Measurements from ENCODE around the gene S100A12.

S100A12 gene

DNA sequence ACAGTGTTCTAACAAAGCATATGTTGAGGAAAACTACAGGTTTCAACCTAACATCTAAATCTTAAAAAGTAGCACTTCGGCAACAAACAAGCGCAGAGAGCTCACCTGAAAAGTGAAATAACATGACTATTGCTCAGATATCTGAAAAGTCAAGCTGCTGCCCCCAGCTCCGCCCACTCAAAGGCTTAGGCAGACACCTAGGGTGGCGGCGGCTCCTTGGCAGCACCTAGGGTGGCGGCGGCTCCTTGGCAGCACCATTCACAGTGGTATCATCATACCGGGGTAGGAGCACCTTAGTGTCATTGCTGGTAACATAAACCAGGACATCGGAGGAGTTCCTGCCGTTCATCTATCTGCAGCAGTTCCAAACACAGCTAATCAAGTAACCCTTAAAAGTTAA, 4.2 kb upstream of the S100A12 start:
- H3K4me3 ChIP-seq (ENCODE audit: control insufficient read depth, low read depth, low read length), result no peak overlapping the region
- TF ChIP-seq, protein P1, sequence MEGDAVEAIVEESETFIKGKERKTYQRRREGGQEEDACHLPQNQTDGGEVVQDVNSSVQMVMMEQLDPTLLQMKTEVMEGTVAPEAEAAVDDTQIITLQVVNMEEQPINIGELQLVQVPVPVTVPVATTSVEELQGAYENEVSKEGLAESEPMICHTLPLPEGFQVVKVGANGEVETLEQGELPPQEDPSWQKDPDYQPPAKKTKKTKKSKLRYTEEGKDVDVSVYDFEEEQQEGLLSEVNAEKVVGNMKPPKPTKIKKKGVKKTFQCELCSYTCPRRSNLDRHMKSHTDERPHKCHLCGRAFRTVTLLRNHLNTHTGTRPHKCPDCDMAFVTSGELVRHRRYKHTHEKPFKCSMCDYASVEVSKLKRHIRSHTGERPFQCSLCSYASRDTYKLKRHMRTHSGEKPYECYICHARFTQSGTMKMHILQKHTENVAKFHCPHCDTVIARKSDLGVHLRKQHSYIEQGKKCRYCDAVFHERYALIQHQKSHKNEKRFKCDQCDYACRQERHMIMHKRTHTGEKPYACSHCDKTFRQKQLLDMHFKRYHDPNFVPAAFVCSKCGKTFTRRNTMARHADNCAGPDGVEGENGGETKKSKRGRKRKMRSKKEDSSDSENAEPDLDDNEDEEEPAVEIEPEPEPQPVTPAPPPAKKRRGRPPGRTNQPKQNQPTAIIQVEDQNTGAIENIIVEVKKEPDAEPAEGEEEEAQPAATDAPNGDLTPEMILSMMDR (IDR thresholded peaks at IDR 0.05; ENCODE audit: control insufficient read depth, insufficient read depth, low read depth, low read length, missing control alignments), result no peak
- DNase-seq (ENCODE audit: low read depth), result no peak

DNA sequence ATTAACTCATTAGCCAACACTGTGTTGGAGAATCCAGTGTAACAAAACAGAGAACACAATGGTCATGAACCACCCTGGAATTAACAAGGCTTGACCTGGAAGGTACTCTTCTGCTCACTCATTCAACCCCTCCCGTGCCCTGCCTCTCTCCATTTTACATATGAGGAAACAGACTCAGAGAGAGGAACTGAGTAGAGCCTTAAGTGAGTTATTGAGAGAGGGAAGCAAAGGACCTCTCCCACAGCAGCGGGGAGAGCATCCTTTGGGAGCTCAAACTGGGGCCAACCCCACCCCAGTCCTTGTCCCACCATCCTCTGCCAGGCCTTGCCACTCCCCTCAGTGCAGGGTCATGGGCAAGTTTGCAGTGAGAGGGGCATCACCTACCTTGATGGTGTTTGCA, 1.4 kb downstream of the S100A12 start:
- no peak for DNase-seq (ENCODE audit: low read depth)
- H3K4me3 ChIP-seq (ENCODE audit: control insufficient read depth, low read depth, low read length), result no peak overlapping the region
- TF ChIP-seq, protein P1 (IDR thresholded peaks at IDR 0.05; ENCODE audit: control insufficient read depth, insufficient read depth, low read depth, low read length, missing control alignments), result no peak

DNA sequence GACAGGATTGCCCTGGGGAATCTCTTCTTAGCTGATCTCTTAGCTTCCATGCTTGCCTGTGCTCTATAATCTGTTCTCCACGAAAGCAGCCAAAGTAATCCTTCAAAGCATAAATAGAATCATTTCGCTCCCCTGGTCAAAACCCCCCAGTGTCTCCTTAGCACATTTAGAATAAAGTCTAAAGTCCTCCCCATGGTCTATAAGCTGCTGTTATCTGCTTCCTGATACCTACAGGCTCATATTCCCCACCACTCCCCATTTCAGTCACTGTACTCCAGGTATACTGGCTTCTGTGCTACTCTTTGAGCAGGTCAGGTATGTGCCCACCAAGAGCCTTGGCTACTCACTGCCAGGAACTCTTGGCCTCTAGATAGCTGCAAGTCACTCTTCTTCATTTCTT, 2.9 kb downstream of the S100A12 start:
- TF ChIP-seq, protein P1 (IDR thresholded peaks at IDR 0.05; ENCODE audit: control insufficient read depth, insufficient read depth, low read depth, low read length, missing control alignments), result no peak
- no peak for DNase-seq (ENCODE audit: low read depth)
- no peak overlapping the region for H3K4me3 ChIP-seq (ENCODE audit: control insufficient read depth, low read depth, low read length)

DNA sequence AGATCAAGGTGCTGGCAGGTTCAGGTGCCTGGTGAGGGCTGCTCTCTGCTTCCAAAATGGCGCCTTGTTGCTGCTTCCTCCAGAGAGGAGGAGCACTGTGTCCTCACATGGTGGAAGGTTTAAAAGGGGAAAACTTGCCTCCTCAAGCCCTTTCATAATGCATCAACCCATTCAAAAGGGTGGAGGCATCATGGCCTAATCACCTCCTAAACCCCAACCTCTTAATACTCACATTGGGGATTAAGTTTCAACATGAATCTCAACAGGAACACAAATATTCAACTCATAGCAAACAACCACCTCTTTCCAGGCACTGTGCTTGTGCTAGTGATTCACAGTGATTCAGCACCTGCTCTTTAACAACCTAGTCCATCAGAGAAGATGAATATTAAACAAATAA, 4.2 kb downstream of the S100A12 start:
- TF ChIP-seq, protein P1 (IDR thresholded peaks at IDR 0.05; ENCODE audit: control insufficient read depth, insufficient read depth, low read depth, low read length, missing control alignments), result no peak
- H3K4me3 ChIP-seq (ENCODE audit: control insufficient read depth, low read depth, low read length), result no peak overlapping the region
- no peak for DNase-seq (ENCODE audit: low read depth)

DNA sequence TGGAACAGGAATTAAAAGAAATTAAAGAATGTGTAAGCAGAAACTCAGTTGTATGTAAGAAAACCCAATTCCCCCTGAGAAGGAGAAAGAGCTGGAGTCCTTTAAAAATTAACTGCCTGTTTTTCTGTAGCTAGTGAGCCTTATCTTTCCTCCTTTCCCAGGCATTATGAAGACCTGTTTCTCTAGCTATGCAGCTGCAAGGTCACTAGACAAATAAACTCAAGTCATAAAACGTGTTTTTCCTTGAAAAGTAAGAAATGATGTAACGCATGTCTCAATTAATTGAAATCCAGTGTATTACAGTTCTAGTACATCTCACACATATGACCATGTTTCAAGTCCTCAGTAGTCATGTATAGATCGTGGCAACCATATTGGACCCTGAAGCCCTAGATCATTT, 5.3 kb downstream of the S100A12 start:
- TF ChIP-seq, protein P1 (IDR thresholded peaks at IDR 0.05; ENCODE audit: control insufficient read depth, insufficient read depth, low read depth, low read length, missing control alignments), result no peak
- DNase-seq (ENCODE audit: low read depth), result no peak
- H3K4me3 ChIP-seq (ENCODE audit: control insufficient read depth, low read depth, low read length), result no peak overlapping the region

DNA sequence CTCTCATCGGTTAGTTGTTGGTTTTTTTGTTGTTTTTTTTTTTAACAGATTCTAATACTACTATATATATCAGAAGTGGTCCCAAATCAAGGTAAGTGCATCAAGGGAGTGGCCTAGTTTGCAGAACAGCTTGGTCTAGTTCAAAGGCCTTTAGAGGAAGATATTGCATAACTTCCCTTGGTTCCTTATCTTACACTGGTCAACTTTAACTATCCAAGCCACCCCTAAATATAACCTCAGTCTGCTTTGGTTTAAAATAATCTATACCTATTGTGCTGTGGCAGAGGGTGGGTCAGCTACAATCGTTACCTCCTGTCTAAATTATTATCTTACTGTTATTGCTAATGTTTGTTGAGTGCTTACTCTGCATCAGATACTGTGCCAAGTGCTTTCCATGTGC, 6.9 kb downstream of the S100A12 start:
- TF ChIP-seq, protein P1 (IDR thresholded peaks at IDR 0.05; ENCODE audit: control insufficient read depth, insufficient read depth, low read depth, low read length, missing control alignments), result no peak
- DNase-seq (ENCODE audit: low read depth), result no peak
- H3K4me3 ChIP-seq (ENCODE audit: control insufficient read depth, low read depth, low read length), result no peak overlapping the region

DNA sequence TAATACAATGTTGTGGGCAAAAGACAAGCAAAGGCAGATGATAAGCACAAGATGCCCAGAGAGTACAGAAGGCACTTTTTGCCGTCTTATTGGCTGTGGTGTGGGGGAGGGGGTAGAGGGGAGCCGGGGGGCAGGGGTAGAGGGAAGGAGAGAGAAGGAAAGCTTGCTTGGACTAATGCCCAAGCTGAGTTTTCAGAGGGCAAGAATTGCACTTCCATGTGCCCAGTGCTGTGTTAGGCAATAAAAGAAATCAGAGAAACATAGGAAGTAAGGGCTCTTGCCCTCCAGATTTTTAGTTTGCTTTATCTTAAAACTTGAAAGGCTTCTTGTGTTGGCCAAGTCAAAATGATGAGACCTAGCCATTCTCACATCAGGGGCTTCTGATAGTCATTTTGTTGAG, 8.3 kb downstream of the S100A12 start:
- TF ChIP-seq, protein P1 (IDR thresholded peaks at IDR 0.05; ENCODE audit: control insufficient read depth, insufficient read depth, low read depth, low read length, missing control alignments), result no peak
- no peak overlapping the region for H3K4me3 ChIP-seq (ENCODE audit: control insufficient read depth, low read depth, low read length)
- no peak for DNase-seq (ENCODE audit: low read depth)

All from AG09309 (cell line).